H1 (cell line): ENCODE data around the gene HNF4A. TPM values are rescaled to one million over a fixed set of nuclear protein-coding genes. Genes with fewer than 3 reads are reported as not detected.

Experiments
- CTCF ChIA-PET: fragments of 300-600 bp; sonication (Branson Sonifier 250); formaldehyde crosslinking; loops from one replicate; lab custom pipeline; 2021; ENCODE audit not compliant: partially characterized antibody; lab: Charles Lee
- POLR2A ChIA-PET: fragments of 300-600 bp; sonication (Branson Sonifier 250); formaldehyde crosslinking; loops from one replicate; lab custom pipeline; 2021; ENCODE audit warnings: inconsistent platforms; ENCODE audit not compliant: partially characterized antibody; lab: Charles Lee
- DNase-seq, 2 experiments: peaks; one replicate each; pipeline versions ENCODE4 v3.0.0 to v3.0.0-alpha.2; 2010 to 2022; ENCODE audit warnings: low spot score in 2 of 2, low read depth in 1 of 2, mixed read lengths in 1 of 2
- FAIRE-seq: peaks from 2 replicates; lab custom pipeline; 2011; peaks lifted over from hg19 to GRCh38; lab: Jason Lieb, UNC
- H2AFZ ChIP-seq: 2 replicates; pipeline ENCODE4 v1.8.1; 2012; ENCODE audit warnings: low read length, inconsistent platforms
- H2AK5ac ChIP-seq: 2 replicates; pipeline ENCODE4 v1.6.1; 2013; ENCODE audit warnings: low read depth, low read length
- H2BK120ac ChIP-seq: replicated peaks from 2 replicates; pipeline ENCODE3; 2013; ENCODE audit warnings: low read depth, low read length, inconsistent platforms
- H2BK12ac ChIP-seq: 2 replicates; pipeline ENCODE4 v1.6.1; 2013; ENCODE audit warnings: low read depth, low read length
- H2BK15ac ChIP-seq: 2 replicates; pipeline ENCODE4 v1.6.1; 2013; ENCODE audit warnings: low read length
- H2BK20ac ChIP-seq: 2 replicates; pipeline ENCODE4 v1.6.1; 2013; ENCODE audit warnings: low read length
- H2BK5ac ChIP-seq: 2 replicates; pipeline ENCODE4 v1.6.1; 2013; ENCODE audit warnings: low read depth, low read length
- H3K14ac ChIP-seq: 2 replicates; pipeline ENCODE4 v1.6.1; 2013; ENCODE audit warnings: inconsistent platforms; ENCODE audit not compliant: insufficient read length
- H3K18ac ChIP-seq: 2 replicates; pipeline ENCODE4 v1.6.1; 2013; ENCODE audit warnings: low read length; ENCODE audit errors: extremely low read depth
- H3K23ac ChIP-seq: 2 replicates; pipeline ENCODE4 v1.6.1; 2013; ENCODE audit warnings: inconsistent platforms; ENCODE audit not compliant: insufficient read length
- H3K23me2 ChIP-seq: 2 replicates; pipeline ENCODE4 v1.6.1; 2013; ENCODE audit warnings: low read depth, low read length
- H3K27ac ChIP-seq: 2 replicates; pipeline ENCODE4 v1.6.1; 2011; ENCODE audit warnings: low read depth, low read length, inconsistent platforms
- H3K27me3 ChIP-seq, 4 experiments: replicated peaks in 1 of 4; 1 replicate in 1 of 4; 2 replicates in 3 of 4; pipeline versions ENCODE4 v1.6.1 to v1.8.1; 2011 to 2013; ENCODE audit warnings: low read length in 3 of 4, mild to moderate bottlenecking in 3 of 4, inconsistent platforms in 2 of 4, mixed read lengths in 2 of 4, moderate library complexity in 1 of 4; ENCODE audit not compliant: control insufficient read depth in 3 of 4, insufficient read depth in 3 of 4; ENCODE audit errors: extremely low read depth in 1 of 4
- H3K36me3 ChIP-seq, 4 experiments: 2 replicates each; pipeline versions ENCODE4 v1.6.1 to v1.8.1; 2011 to 2013; ENCODE audit warnings: mild to moderate bottlenecking in 4 of 4, low read length in 3 of 4, moderate library complexity in 2 of 4, control low read depth in 1 of 4, inconsistent platforms in 1 of 4; ENCODE audit not compliant: insufficient read depth in 4 of 4, control insufficient read depth in 2 of 4
- H3K4ac ChIP-seq: replicated peaks from 2 replicates; pipeline ENCODE3; 2013; ENCODE audit warnings: low read length, low read depth, mixed read lengths, inconsistent platforms; ENCODE audit not compliant: insufficient read length
- H3K4me1 ChIP-seq, 4 experiments: replicated peaks in 1 of 4; 1 replicate in 1 of 4; 2 replicates in 3 of 4; pipeline versions ENCODE4 v1.6.1 to v1.8.1; 2011 to 2013; ENCODE audit warnings: low read length in 3 of 4, inconsistent platforms in 2 of 4, mixed read lengths in 1 of 4; ENCODE audit not compliant: insufficient read depth in 4 of 4, control insufficient read depth in 3 of 4
- H3K4me2 ChIP-seq, 2 experiments: 2 replicates each; pipeline versions ENCODE4 v1.6.1 to v1.8.1; 2011 to 2013; ENCODE audit warnings: low read depth in 2 of 2, low read length in 2 of 2, control low read depth in 1 of 2, inconsistent platforms in 1 of 2, mild to moderate bottlenecking in 1 of 2; ENCODE audit not compliant: insufficient read depth in 1 of 2
- H3K4me3 ChIP-seq, 4 experiments: fragments of 200-600, 300-600 bp in 1 of 4; sonication (generic), shearing (Covaris generic), sonication (Bioruptor Twin) in 1 of 4; 2 replicates each; pipeline versions ENCODE4 v1.5.1 to v1.8.1; 2011 to 2016; ENCODE audit warnings: low read length in 4 of 4, low read depth in 3 of 4, control low read depth in 2 of 4, inconsistent platforms in 2 of 4, mild to moderate bottlenecking in 2 of 4, mixed read lengths in 1 of 4, moderate library complexity in 1 of 4; ENCODE audit not compliant: insufficient read depth in 2 of 4; ENCODE audit errors: extremely low read depth in 1 of 4
- H3K56ac ChIP-seq: replicated peaks from 2 replicates; pipeline ENCODE3; 2013; ENCODE audit warnings: low read depth, mild to moderate bottlenecking, mixed read lengths, low read length, inconsistent platforms; ENCODE audit not compliant: insufficient read length
- H3K79me1 ChIP-seq: 2 replicates; pipeline ENCODE4 v1.6.1; 2013; ENCODE audit warnings: low read depth, low read length, control low read depth
- H3K79me2 ChIP-seq, 2 experiments: 2 replicates each; pipeline versions ENCODE4 v1.6.1 to v1.8.1; 2012 to 2013; ENCODE audit warnings: low read length in 2 of 2, mild to moderate bottlenecking in 2 of 2, inconsistent platforms in 1 of 2; ENCODE audit not compliant: insufficient read depth in 2 of 2, control insufficient read depth in 1 of 2
- H3K9ac ChIP-seq, 4 experiments: replicated peaks in 1 of 4; 1 replicate in 1 of 4; 2 replicates in 3 of 4; pipeline versions ENCODE4 v1.6.1 to v1.8.1; 2011 to 2013; ENCODE audit warnings: low read depth in 3 of 4, low read length in 3 of 4, control low read depth in 2 of 4, mild to moderate bottlenecking in 2 of 4, moderate library complexity in 2 of 4, inconsistent platforms in 1 of 4; ENCODE audit errors: extremely low read depth in 1 of 4
- H3K9me3 ChIP-seq, 2 experiments: 2 replicates each; pipeline versions ENCODE4 v1.6.1 to v1.8.1; 2012 to 2013; ENCODE audit warnings: mild to moderate bottlenecking in 2 of 2, moderate library complexity in 2 of 2, control low read depth in 1 of 2, inconsistent platforms in 1 of 2, low read depth in 1 of 2, low read length in 1 of 2, mixed read lengths in 1 of 2; ENCODE audit not compliant: insufficient read depth in 2 of 2
- H4K20me1 ChIP-seq, 2 experiments: replicated peaks in 1 of 2; 2 replicates each; pipeline versions ENCODE3 to v1.8.1; 2011 to 2013; ENCODE audit warnings: inconsistent platforms in 2 of 2, low read length in 2 of 2, mild to moderate bottlenecking in 1 of 2; ENCODE audit not compliant: insufficient read depth in 2 of 2, control insufficient read depth in 1 of 2
- H4K5ac ChIP-seq: 2 replicates; pipeline ENCODE4 v1.6.1; 2013; ENCODE audit warnings: low read length, low read depth, mixed read lengths, inconsistent platforms; ENCODE audit not compliant: insufficient read length
- H4K8ac ChIP-seq: 2 replicates; pipeline ENCODE4 v1.8.0; 2013; ENCODE audit warnings: mild to moderate bottlenecking, moderate library complexity, low read length, inconsistent platforms; ENCODE audit not compliant: insufficient read depth; ENCODE audit errors: extremely low read depth
- H4K91ac ChIP-seq: replicated peaks from 2 replicates; pipeline ENCODE3; 2013; ENCODE audit warnings: low read length, mixed read lengths, inconsistent platforms; ENCODE audit not compliant: insufficient read length
- ASH2L ChIP-seq: fragments of 200-600, 300-600 bp; sonication (generic); IDR thresholded peaks from one replicate; pipeline ENCODE4 v1.7.1; 2017; ENCODE audit warnings: low read length
- BRCA1 ChIP-seq: IDR thresholded peaks from 2 replicates; pipeline ENCODE4 v1.6.1; 2012; ENCODE audit warnings: low read depth, low read length, improper control_type of control experiment
- CHD2 ChIP-seq: IDR thresholded peaks from 2 replicates; pipeline ENCODE4 v1.6.1; 2012; ENCODE audit warnings: low read length, improper control_type of control experiment
- PHF8 ChIP-seq: fragments of 200-600 bp; sonication (generic); conservative IDR thresholded peaks from 2 replicates; pipeline ENCODE4 v1.7.1; 2012; ENCODE audit warnings: low read depth, mild to moderate bottlenecking, inconsistent platforms, low read length, moderate library complexity
- SP1 ChIP-seq: IDR thresholded peaks from 2 replicates; pipeline ENCODE4 v1.6.1; 2011; ENCODE audit warnings: low read depth, low read length
- SP4 ChIP-seq: IDR thresholded peaks from 2 replicates; pipeline ENCODE4 v1.6.1; 2012; ENCODE audit warnings: low read length, inconsistent platforms
- WGBS, 2 experiments: shearing (Covaris generic) in 1 of 2; methylation state at CpG; one replicate each; pipeline versions ENCODE4 v1.1.6 to v1.1.7; 2013 to 2015; ENCODE audit warnings: low lambda C conversion rate in 2 of 2, mixed read lengths in 2 of 2, inconsistent platforms in 1 of 2, low coverage in 1 of 2, missing lambda C conversion rate in 1 of 2; ENCODE audit not compliant: insufficient replicate concordance in 2 of 2, insufficient coverage in 1 of 2, insufficient read length in 1 of 2; ENCODE audit errors: extremely low coverage in 1 of 2, missing lambda C conversion rate in 1 of 2; 5-methylcytosine and 5-hydroxymethylcytosine counted together
- polyA plus RNA-seq, 7 experiments: library from polyadenylated mRNA; depleted of rRNA in 3 of 7; stranded (reverse) in 5 of 7; unstranded in 2 of 7; fragments of >200 nt in 5 of 7; fragments of 200-250 nt in 2 of 7; gene quantifications; 1 replicate in 5 of 7; 2 replicates in 1 of 7; 4 replicates in 1 of 7; pipeline versions ENCODE4 v1.2.1 to v1.2.3, GENCODE V29; 2011 to 2013; ENCODE audit warnings: missing spikeins in 2 of 7, mixed read lengths in 2 of 7
- total RNA-seq: library from RNA; stranded (reverse); fragmentation: NEBNext Ultra II Directional; extraction: Animal tissue kit (Norgen Biotek cat#: 25700); gene quantifications from 2 replicates; pipeline ENCODE4 v1.2.1, GENCODE V29; 2021
- TF ChIP-seq, protein P1 (sequence below), 3 experiments: IDR thresholded peaks; 1 replicate in 2 of 3; 2 replicates in 1 of 3; pipeline versions ENCODE4 v1.5.1 to v1.6.1; 2011; ENCODE audit warnings: low read length in 3 of 3, mild to moderate bottlenecking in 3 of 3, inconsistent platforms in 2 of 3, low read depth in 1 of 3, moderate library complexity in 1 of 3; ENCODE audit not compliant: insufficient read depth in 1 of 3; ENCODE audit errors: control extremely low read depth in 1 of 3
- TF ChIP-seq, protein P2 (sequence below): IDR thresholded peaks from 2 replicates; pipeline ENCODE4 v1.6.1; 2012; ENCODE audit warnings: inconsistent platforms

HNF4A gene
- total and polyA plus RNA-seq, 2 of the 8 experiments (the other 6 are each of a cell fraction or from before 2014, with no cell fraction given), result 0.03 TPM; not detected in 1

DNA sequence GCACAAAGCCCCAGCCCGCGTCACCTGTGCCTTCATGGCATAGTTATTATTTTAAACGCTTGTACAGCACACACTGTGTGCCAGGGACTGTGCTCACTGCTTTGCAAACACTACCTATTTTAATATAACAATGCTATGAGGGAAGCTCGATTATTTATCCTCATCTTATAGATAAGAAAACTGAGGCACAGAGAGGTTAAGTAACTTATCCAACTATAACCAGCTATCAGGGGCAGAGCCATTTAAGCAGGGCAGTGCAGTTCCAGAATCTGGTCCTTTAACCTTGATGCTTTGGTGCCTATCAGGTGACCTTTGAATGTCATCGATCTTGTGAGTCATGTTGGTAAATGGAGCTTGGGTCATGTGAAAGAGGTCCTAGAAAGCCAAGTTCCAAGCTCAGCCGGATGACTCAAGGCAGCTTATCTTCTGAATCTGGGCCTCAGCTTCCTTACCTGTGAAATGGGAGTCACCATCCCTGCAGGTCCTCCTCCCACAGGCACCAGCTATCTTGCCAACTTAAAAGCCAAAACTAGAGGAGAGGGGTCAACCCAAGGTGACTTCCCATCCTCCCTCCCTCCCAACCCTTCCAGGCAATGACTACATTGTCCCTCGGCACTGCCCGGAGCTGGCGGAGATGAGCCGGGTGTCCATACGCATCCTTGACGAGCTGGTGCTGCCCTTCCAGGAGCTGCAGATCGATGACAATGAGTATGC lies 63.8 kb downstream of the HNF4A start:
- ChIA-PET CTCF (interaction anchor here (0.6 to 2.6 kb wide), 6 partner anchors 12 to 50 kb away, joined by 3 to 7 read pairs (median 3); no protein-coding TSS in a partner anchor), POLR2A (no interaction called here)
- Histone ChIP-seq H2AK5ac (no peak overlapping the region), H2BK12ac (no peak overlapping the region), H3K23ac (no peak overlapping the region), H3K27me3 (0 out of 7 replicates have a peak, but pooled peaks cover 0 to 3% (median 0%) of the 10 kb centered on the region in 4 experiments), H2BK120ac (no peak overlapping the region), H3K4me2 (no peak overlapping the region), H2BK20ac (no peak overlapping the region), H3K79me2 (no peaks in the 10 kb centered on the region), H4K20me1 (no peaks in the 10 kb centered on the region), H2BK15ac (no peak overlapping the region), H3K9ac (no peak overlapping the region), H3K4me1 (0 out of 7 replicates have a peak, but pooled peaks cover 0 to 2% (median 0%) of the 10 kb centered on the region in 4 experiments), H3K9me3 (no peaks in the 10 kb centered on the region), H3K18ac (no peak overlapping the region), H3K4me3 (no peak overlapping the region), H3K4ac (no peak overlapping the region), H4K8ac (no peak overlapping the region), H4K5ac (no peak overlapping the region), H2BK5ac (no peak overlapping the region), H3K23me2 (peaks cover 2% of the 10 kb centered on the region; the same call in 1 of the 2 replicates), H3K27ac (no peak overlapping the region), H3K14ac (no peak overlapping the region), H4K91ac (no peak overlapping the region), H3K56ac (no peak overlapping the region), H3K79me1 (no peaks in the 10 kb centered on the region), H3K36me3 (no peaks in the 10 kb centered on the region), H2AFZ (no peak overlapping the region)
- FAIRE-seq (no peak), DNase-seq (no peak)
- WGBS, 2 experiments, result 91% methylated on average over 13 of the region's 13 CpGs; no CpG with 5 or more reads in 1 of the 2 experiments
- TF ChIP-seq, protein P1, sequence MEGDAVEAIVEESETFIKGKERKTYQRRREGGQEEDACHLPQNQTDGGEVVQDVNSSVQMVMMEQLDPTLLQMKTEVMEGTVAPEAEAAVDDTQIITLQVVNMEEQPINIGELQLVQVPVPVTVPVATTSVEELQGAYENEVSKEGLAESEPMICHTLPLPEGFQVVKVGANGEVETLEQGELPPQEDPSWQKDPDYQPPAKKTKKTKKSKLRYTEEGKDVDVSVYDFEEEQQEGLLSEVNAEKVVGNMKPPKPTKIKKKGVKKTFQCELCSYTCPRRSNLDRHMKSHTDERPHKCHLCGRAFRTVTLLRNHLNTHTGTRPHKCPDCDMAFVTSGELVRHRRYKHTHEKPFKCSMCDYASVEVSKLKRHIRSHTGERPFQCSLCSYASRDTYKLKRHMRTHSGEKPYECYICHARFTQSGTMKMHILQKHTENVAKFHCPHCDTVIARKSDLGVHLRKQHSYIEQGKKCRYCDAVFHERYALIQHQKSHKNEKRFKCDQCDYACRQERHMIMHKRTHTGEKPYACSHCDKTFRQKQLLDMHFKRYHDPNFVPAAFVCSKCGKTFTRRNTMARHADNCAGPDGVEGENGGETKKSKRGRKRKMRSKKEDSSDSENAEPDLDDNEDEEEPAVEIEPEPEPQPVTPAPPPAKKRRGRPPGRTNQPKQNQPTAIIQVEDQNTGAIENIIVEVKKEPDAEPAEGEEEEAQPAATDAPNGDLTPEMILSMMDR (IDR thresholded peaks at IDR 0.05; ENCODE audit: control extremely low read depth in 1 of 3, insufficient read depth in 1 of 3, low read depth in 1 of 3, low read length in 3 of 3), result no peak
- TF ChIP-seq CHD2 (no peak), SP1 (no peak), PHF8 (no peak), ASH2L (no peak), SP4 (no peak), BRCA1 (no peak)
- TF ChIP-seq, protein P2, sequence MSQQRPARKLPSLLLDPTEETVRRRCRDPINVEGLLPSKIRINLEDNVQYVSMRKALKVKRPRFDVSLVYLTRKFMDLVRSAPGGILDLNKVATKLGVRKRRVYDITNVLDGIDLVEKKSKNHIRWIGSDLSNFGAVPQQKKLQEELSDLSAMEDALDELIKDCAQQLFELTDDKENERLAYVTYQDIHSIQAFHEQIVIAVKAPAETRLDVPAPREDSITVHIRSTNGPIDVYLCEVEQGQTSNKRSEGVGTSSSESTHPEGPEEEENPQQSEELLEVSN, result no peak
